Thymus (tissue), 11 donors: ENCODE data around the gene PILRA. TPM values are rescaled to one million over a fixed set of nuclear protein-coding genes. Genes with fewer than 3 reads are reported as not detected.
A peak's percentile ranks its signal among the peaks of the same experiment; 100 is the strongest.
"Not testable (repeated sequence)": the region's sequence is repeated elsewhere in the genome, so short reads cannot be mapped to it uniquely, and the experiment has no call there.

ENCODE experiments used
- DNase-seq, 9 donors: peaks; one replicate each; pipeline ENCODE4 v3.0.0-alpha.2; 2013; ENCODE audit warnings: low spot score in 9 of 9, low read depth in 6 of 9, missing footprints in 1 of 9
- H3K27ac ChIP-seq, 2 donors: one replicate each; pipeline ENCODE4 v1.5.1; 2013; ENCODE audit warnings: control low read depth in 1 of 2, low read depth in 1 of 2, low read length in 1 of 2, mild to moderate bottlenecking in 1 of 2, moderate library complexity in 1 of 2
- H3K27me3 ChIP-seq, 2 donors: one replicate each; pipeline ENCODE4 v1.5.1; 2013; ENCODE audit warnings: low read length in 1 of 2; ENCODE audit not compliant: control insufficient read depth in 2 of 2, insufficient read depth in 1 of 2
- H3K36me3 ChIP-seq, 2 donors: one replicate each; pipeline ENCODE4 v1.5.1; 2013; ENCODE audit warnings: low read length in 1 of 2, mild to moderate bottlenecking in 1 of 2, moderate library complexity in 1 of 2; ENCODE audit not compliant: control insufficient read depth in 2 of 2, insufficient read depth in 2 of 2
- H3K4me1 ChIP-seq, 2 donors: one replicate each; pipeline ENCODE4 v1.5.1; 2013; ENCODE audit warnings: low read length in 2 of 2; ENCODE audit not compliant: control insufficient read depth in 2 of 2, insufficient read depth in 2 of 2
- H3K4me3 ChIP-seq, 2 donors: one replicate each; pipeline ENCODE4 v1.5.1; 2013; ENCODE audit warnings: low read length in 2 of 2, control low read depth in 1 of 2, mild to moderate bottlenecking in 1 of 2
- H3K9me3 ChIP-seq, 2 donors: one replicate each; pipeline ENCODE4 v1.5.1; 2013; ENCODE audit warnings: low read length in 1 of 2, mild to moderate bottlenecking in 1 of 2; ENCODE audit not compliant: control insufficient read depth in 2 of 2, insufficient read depth in 1 of 2
- WGBS: extraction: QIAGEN DNeasy Blood & Tissue Kit; methylation state at CpG from one replicate; pipeline ENCODE4 v1.1.7; 2013; 5-methylcytosine and 5-hydroxymethylcytosine counted together
- polyA plus RNA-seq: library from polyadenylated mRNA; stranded (reverse); fragments of 200-250 nt; gene quantifications from one replicate; pipeline ENCODE4 v1.2.3, GENCODE V29; 2013
- total RNA-seq: library from RNA; stranded (reverse); fragments of 120-200 nt; gene quantifications from one replicate; pipeline ENCODE4 v1.2.4, GENCODE V29; 2013
- donor health status: healthy.

The PILRA gene
- total and polyA plus RNA-seq, 2 donors = 4.6 to 12.2 TPM

- no peaks in the 10 kb centered on the region for H3K9me3 ChIP-seq
- peaks cover 0 to 25% of the 10 kb centered on the region in 2 donors for H3K4me1 ChIP-seq
- WGBS = 98% methylated on average over 6 of the region's 6 CpGs
- H3K27ac ChIP-seq = no peak overlapping the region
- no peak for DNase-seq
- no peak overlapping the region for H3K4me3 ChIP-seq
- peaks cover 53 to 55% of the 10 kb centered on the region in 2 donors for H3K36me3 ChIP-seq
- H3K27me3 ChIP-seq = no peaks in the 10 kb centered on the region
These were observed 8.8 kb upstream of the PILRA start for GRCh38 chr7:100364480-100364879.

- DNase-seq, H3K27me3 ChIP-seq, H3K4me3 ChIP-seq, H3K27ac ChIP-seq, H3K9me3 ChIP-seq: not testable (repeated sequence)
- peaks cover 40 to 41% of the 10 kb centered on the region in 2 donors for H3K36me3 ChIP-seq
- H3K4me1 ChIP-seq = peaks cover 0 to 25% of the 10 kb centered on the region in 2 donors
- 96% methylated on average over 7 of the region's 7 CpGs for WGBS
These were observed 7.3 kb upstream of the PILRA start for GRCh38 chr7:100365998-100366367.

GRCh38 chr7:100366411-100367250 lies 6.7 kb upstream of the PILRA start:
- Histone ChIP-seq H3K36me3 (peaks cover 35% of the 10 kb centered on the region in 2 donors), H3K27me3 (no peaks in the 10 kb centered on the region), H3K27ac (no peak overlapping the region), H3K4me3 (no peak overlapping the region), H3K9me3 (no peaks in the 10 kb centered on the region), H3K4me1 (peaks cover 0 to 27% of the 10 kb centered on the region in 2 donors)
- no peak for DNase-seq
- 59% methylated on average over 16 of the region's 16 CpGs for WGBS

- no peak for DNase-seq
- peaks cover 28 to 31% of the 10 kb centered on the region in 2 donors for H3K36me3 ChIP-seq
- H3K27ac ChIP-seq = no peak overlapping the region
- WGBS = 98% methylated on average over 8 of the region's 8 CpGs
- H3K27me3 ChIP-seq = no peaks in the 10 kb centered on the region
- H3K9me3 ChIP-seq = no peaks in the 10 kb centered on the region
- H3K4me3 ChIP-seq = no peak overlapping the region
- peaks cover 0 to 33% of the 10 kb centered on the region in 2 donors for H3K4me1 ChIP-seq
These were observed 6.1 kb upstream of the PILRA start for GRCh38 chr7:100367251-100367620.

GRCh38 chr7:100367676-100368613 lies 5.3 kb upstream of the PILRA start:
- Histone ChIP-seq H3K27ac (peak overlapping the region; percentile 46 to 61), H3K36me3 (peaks cover 22 to 25% of the 10 kb centered on the region in 2 donors), H3K4me1 (peaks cover 0 to 40% of the 10 kb centered on the region in 2 donors), H3K9me3 (no peaks in the 10 kb centered on the region), H3K27me3 (no peaks in the 10 kb centered on the region), H3K4me3 (no peak overlapping the region)
- no peak for DNase-seq
- WGBS = 84% methylated on average over 12 of the region's 12 CpGs

- Histone ChIP-seq H3K36me3 (peaks cover 14 to 25% of the 10 kb centered on the region in 2 donors), H3K4me3 (no peak overlapping the region), H3K9me3 (no peaks in the 10 kb centered on the region), H3K27me3 (no peaks in the 10 kb centered on the region), H3K27ac (peak overlapping the region; percentile 22 to 61), H3K4me1 (peaks cover 0 to 47% of the 10 kb centered on the region in 2 donors)
- DNase-seq = peak in 1 of 9 donors; percentile 35
- 26% methylated on average over 6 of the region's 6 CpGs for WGBS
These were observed 4.2 kb upstream of the PILRA start for GRCh38 chr7:100369105-100369504.

- 90% methylated on average over 4 of the region's 4 CpGs for WGBS
- Histone ChIP-seq H3K27ac (no peak overlapping the region), H3K4me1 (peaks cover 0 to 58% of the 10 kb centered on the region in 2 donors), H3K36me3 (peaks cover 10 to 19% of the 10 kb centered on the region in 2 donors), H3K9me3 (no peaks in the 10 kb centered on the region), H3K4me3 (no peak overlapping the region), H3K27me3 (no peaks in the 10 kb centered on the region)
- DNase-seq = no peak
These were observed 3.0 kb upstream of the PILRA start for GRCh38 chr7:100370303-100370702.

- H3K4me3 ChIP-seq = no peak overlapping the region
- no peaks in the 10 kb centered on the region for H3K9me3 ChIP-seq
- peaks cover 7 to 19% of the 10 kb centered on the region in 2 donors for H3K36me3 ChIP-seq
- WGBS = 96% methylated on average over 6 of the region's 6 CpGs
- no peak for DNase-seq
- H3K27ac ChIP-seq = no peak overlapping the region
- H3K4me1 ChIP-seq = peaks cover 0 to 58% of the 10 kb centered on the region in 2 donors
- no peaks in the 10 kb centered on the region for H3K27me3 ChIP-seq
These were observed 2.5 kb upstream of the PILRA start for GRCh38 chr7:100370746-100371145.
